ENCODE measurements around the gene LRRC8E. TPM values are rescaled to one million over a fixed set of nuclear protein-coding genes. Genes with fewer than 3 reads are reported as not detected.

Gene LRRC8E
- total RNA-seq, 3 donors from 2014 or later, result 1.4 to 15.1 (median 6.6) TPM

DNA sequence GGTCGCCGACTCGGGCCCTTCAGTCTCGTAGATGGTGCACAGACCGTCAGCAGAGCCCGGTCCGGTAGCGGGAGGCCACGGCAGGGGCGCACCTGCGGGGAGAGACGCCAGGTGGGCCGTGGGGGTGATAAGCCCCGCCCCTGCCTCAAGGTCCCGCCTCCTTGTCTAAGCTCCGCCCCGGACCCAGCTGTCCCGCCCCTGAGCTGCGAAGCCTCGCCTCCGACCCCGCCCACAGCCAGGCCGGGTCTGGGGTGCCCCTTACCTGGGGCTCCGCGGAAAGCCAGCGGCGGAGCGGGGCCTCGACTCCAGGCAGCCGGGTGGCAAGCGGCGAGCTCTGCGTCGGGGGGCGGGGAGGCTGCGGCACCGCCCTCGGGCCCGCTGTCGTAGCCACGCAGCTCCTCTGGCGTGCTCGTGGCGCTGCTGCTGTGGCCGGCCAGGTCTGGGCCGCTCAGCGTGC is 18.8 kb upstream of the LRRC8E start:
- intact Hi-C loops (cut with DNase I; ENCODE audit: low total_unique reads), result no loop called here
- Histone ChIP-seq H3K4me1 (peaks cover 0 to 8% of the 10 kb centered on the region in 2 donors), H3K9me3 (no peaks in the 10 kb centered on the region), H3K36me3 (no peaks in the 10 kb centered on the region), H3K27me3 (peaks cover 5 to 20% of the 10 kb centered on the region in 2 donors), H3K4me3 (peak overlapping the region; percentile 21 to 75 (median 62)), H3K27ac (peak overlapping the region; percentile 78 to 83)
- peak; percentile 71 to 80 for DNase-seq (ENCODE audit: low spot score in 2 of 2)
- TF ChIP-seq POLR2AphosphoS5 (IDR thresholded peaks at IDR 0.05) (no peak), POLR2A (IDR thresholded peaks at IDR 0.05) (no peak), CTCF (IDR thresholded peaks at IDR 0.05) (no peak)

DNA sequence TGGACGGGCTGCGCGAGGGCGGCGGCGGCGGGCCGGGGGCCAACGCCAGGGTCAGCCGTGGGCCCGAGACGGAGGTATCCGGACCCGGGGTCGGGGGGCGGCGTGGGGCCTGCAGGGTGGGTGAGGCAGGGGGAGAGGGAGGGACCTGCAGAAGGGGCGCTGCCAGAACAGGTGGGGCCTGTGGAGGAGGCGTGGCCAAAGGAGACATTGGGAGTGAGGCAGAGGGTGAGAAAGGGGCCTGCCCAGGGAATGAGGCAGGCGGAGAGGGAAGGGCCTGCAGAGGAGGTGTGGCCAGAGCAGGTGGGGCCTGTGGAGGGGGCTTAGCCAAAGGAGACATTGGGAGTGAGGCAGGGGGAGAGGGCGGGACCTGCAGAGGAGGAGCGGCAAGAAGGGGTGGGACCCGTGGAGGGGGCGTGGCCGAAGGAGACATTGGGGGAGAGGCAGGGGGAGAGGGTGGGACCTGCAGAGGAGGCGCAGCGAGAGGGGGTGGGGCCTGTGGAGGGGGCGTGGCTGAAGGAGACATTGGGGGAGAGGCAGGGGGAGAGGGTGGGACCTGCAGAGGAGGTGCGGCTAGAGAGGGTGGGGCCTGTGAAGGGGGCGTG is 18.3 kb upstream of the LRRC8E start:
- no peaks in the 10 kb centered on the region for H3K9me3 ChIP-seq
- no peaks in the 10 kb centered on the region for H3K36me3 ChIP-seq
- peaks cover 5 to 20% of the 10 kb centered on the region in 2 donors for H3K27me3 ChIP-seq
- TF ChIP-seq POLR2AphosphoS5 (IDR thresholded peaks at IDR 0.05) (no peak), POLR2A (IDR thresholded peaks at IDR 0.05) (no peak), CTCF (IDR thresholded peaks at IDR 0.05) (no peak)
- peak in 1 of 2 donors; percentile 78 for DNase-seq (ENCODE audit: low spot score in 2 of 2)
- H3K4me1 ChIP-seq, result peaks cover 0 to 8% of the 10 kb centered on the region in 2 donors
- H3K27ac ChIP-seq, result peak overlapping the region; percentile 78 to 83
- peak overlapping the region; percentile 21 to 75 (median 62) for H3K4me3 ChIP-seq
- intact Hi-C loops (cut with DNase I; ENCODE audit: low total_unique reads), result no loop called here

DNA sequence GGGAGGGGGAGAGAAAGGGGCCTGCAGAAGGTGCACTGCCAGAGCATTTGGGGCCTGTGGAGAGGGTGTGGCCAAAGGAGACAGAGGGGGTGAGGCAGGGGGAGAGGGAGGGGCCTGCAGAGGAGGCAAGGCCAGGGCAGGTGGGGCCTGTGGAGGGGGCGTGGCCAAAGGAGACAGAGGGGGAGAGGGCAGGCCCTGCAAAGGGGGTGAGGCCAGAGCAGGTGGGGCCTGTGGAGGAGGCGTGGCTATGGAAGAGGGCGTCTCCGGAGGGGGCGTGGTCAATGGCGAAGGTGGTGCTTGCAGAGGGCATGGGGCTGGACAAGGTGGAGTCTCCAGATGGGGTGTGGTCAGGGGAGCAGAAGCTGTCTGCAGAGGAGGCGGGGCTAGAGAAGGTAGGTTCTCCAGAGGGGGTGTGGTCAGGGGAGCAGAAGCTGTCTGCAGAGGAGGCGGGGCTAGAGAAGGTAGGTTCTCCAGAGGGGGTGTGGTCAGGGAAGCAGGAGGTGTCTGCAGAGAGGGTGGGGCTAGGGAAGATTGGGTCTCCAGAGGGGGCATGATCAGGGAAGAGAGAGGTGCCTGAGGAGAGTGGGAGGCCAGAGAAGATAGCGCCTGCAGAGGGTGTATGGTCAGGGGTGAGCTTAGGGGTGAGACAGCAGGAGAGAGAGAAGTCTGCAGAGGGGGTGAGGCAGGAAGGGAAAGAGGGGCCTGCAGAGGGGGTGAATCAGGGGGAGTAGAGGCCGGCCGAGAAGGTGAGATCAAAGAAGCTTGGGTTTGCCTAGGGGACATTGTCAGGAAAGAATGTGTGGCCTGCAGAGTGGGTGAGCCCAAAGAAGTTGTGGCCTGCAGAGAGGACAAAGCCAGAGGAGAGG is 17.5 kb upstream of the LRRC8E start:
- peaks cover 0 to 8% of the 10 kb centered on the region in 2 donors for H3K4me1 ChIP-seq
- H3K9me3 ChIP-seq, result no peaks in the 10 kb centered on the region
- H3K27ac ChIP-seq, result no peak overlapping the region
- TF ChIP-seq POLR2AphosphoS5 (IDR thresholded peaks at IDR 0.05), result no peak
- no peak for TF ChIP-seq POLR2A (IDR thresholded peaks at IDR 0.05)
- no peak for TF ChIP-seq CTCF (IDR thresholded peaks at IDR 0.05)
- H3K36me3 ChIP-seq, result no peaks in the 10 kb centered on the region
- intact Hi-C loops (cut with DNase I; ENCODE audit: low total_unique reads), result no loop called here
- H3K4me3 ChIP-seq, result peak overlapping the region in 2 of 3 donors; percentile 36 to 54
- H3K27me3 ChIP-seq, result peaks cover 5 to 20% of the 10 kb centered on the region in 2 donors
- DNase-seq (ENCODE audit: low spot score in 2 of 2), result peak in 1 of 2 donors; percentile 84

DNA sequence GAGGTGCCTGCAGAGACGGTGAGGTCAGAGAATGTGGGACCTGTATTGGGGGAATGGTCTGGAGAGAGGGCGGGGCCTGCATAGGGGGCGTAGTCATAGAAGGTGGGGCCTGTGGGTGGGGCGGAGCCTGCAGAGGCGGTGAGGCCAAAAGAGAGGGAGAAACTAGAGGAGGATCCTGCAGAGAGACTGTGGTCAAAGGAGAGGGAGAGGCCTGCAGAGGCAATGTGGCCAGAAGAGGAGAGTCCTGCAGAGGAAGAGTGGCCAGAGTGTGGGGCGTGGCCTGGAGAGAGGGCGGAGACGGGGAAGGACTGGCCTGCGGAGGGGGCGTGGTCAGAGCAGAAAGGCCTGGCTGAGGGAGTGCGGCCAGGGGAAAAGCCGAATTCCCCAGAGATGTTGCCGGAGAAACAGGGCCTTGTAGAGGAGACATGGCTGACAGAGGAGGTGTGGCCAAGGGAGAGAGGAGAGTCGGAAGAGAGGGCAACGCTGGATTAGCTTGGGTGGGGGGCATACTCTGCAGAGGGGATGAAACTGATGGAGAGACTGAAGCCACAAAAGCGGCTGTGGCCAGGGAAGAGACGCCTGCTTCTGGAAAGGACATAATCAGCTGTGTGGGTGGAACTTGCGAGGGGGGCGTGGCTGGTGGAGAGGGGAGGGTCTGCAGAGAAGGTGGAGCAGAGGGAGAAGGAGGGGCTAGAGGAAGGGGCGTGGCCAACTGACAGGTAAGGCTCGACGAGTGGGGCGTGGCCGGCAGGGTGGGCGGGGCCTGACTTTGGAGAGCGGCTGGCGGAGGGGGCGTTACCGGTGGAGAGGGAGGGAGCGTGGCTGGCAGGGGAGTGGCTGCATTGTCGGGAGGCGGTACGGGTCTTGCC is 16.6 kb upstream of the LRRC8E start:
- H3K27me3 ChIP-seq, result peaks cover 5 to 20% of the 10 kb centered on the region in 2 donors
- H3K27ac ChIP-seq, result peak overlapping the region; percentile 28 to 52
- no peaks in the 10 kb centered on the region for H3K9me3 ChIP-seq
- intact Hi-C loops (cut with DNase I; ENCODE audit: low total_unique reads), result no loop called here
- no peak for TF ChIP-seq CTCF (IDR thresholded peaks at IDR 0.05)
- TF ChIP-seq POLR2AphosphoS5 (IDR thresholded peaks at IDR 0.05), result no peak
- TF ChIP-seq POLR2A (IDR thresholded peaks at IDR 0.05), result no peak
- peak; percentile 93 to 97 for DNase-seq (ENCODE audit: low spot score in 2 of 2)
- peaks cover 0 to 8% of the 10 kb centered on the region in 2 donors for H3K4me1 ChIP-seq
- H3K36me3 ChIP-seq, result no peaks in the 10 kb centered on the region
- H3K4me3 ChIP-seq, result peak overlapping the region in 2 of 3 donors; percentile 36 to 54
